Activated T-cell treated with anti-CD3 and anti-CD28 coated beads, Interleukin-2, amount 50 U/mL, for 1 hour (primary cell): ENCODE results near the gene MEIOB.

Experiments used
- DNase-seq: peaks from one replicate; pipeline ENCODE4 v3.0.0-alpha.2; 2020

MEIOB gene

DNA sequence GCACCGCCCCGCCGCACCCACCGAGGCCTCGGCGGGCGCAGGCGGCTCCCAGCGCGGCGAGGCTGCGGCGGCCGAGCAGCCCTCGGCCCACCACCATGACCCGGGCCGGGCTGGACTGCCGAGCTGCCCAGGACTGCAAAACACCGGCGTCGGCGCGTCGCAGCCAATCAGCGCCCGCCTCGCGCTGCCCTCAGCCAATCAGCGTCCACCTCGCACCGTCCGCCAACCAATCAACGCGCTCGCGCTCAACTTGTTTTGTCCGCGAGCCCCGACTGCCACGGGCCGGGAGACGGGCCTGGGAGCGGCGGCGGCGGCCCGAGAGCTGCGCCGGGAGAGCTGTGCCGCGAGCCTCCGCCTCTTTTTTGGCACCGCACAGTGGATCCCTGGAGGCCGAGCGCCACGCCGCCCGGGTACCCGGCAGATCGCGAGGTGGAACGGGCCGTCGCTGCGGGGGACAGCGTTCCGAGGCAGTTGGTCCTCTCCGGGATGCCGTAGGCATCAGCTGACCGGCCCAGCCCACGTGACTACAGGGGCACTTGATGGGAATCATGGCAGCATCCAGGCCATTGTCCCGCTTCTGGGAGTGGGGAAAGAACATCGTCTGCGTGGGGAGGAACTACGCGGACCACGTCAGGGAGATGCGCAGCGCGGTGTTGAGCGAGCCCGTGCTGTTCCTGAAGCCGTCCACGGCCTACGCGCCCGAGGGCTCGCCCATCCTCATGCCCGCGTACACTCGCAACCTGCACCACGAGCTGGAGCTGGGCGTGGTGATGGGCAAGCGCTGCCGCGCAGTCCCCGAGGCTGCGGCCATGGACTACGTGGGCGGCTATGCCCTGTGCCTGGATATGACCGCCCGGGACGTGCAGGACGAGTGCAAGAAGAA, 45.0 kb downstream of the MEIOB start, which contains the start of the genes FAHD1 and HAGH:
Gene FAHD1 (plus strand): TSS at position 516 of the 883 bp plus-strand sequence. CDS start 33 bp downstream, at position 549.
Gene HAGH (minus strand): TSS at position 135 of the 883 bp plus-strand sequence. CDS start 38 bp downstream, at position 97.
- DNase-seq = peak; percentile 94

DNA sequence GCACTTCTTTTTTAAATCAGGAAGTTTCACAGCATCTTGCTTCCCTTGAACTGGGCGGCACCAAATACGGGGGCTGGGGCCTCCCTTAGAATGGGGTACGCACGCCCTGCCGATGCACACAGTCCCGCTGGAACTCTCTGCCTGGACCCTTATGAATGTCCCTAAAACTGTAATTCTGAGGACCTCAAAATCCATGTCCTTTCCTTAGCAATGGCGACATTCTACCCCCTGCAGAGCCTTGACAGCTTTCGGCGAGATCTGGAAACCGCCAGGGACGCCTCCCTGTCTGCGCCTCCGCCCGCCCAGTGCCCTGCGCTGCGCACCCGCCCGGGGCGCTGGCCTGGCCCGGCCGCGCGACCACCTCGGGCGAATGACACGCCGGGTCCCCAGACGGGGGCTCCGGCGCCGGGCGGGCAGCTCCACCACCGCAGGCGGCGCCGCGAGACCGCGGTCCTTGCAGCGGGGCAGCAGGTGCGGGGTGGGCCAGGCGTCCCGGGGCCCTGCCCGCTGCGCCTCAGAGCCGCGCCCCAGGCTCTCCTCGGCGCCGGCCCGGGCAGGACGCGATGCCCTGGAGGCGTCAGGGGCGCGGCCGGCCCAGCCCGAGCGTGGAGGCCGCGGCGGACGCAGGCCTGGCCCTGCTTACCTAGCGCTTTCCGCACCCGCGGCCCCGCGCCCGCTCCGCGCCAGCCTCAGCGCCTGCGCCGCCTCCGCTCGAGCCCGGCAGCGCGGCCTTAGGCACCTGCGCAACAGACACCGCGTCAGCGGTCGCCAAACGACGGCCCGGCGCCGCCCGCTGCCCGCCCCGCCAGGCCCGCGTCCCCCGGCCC, 45.9 kb downstream of the MEIOB start:
- no peak for DNase-seq

DNA sequence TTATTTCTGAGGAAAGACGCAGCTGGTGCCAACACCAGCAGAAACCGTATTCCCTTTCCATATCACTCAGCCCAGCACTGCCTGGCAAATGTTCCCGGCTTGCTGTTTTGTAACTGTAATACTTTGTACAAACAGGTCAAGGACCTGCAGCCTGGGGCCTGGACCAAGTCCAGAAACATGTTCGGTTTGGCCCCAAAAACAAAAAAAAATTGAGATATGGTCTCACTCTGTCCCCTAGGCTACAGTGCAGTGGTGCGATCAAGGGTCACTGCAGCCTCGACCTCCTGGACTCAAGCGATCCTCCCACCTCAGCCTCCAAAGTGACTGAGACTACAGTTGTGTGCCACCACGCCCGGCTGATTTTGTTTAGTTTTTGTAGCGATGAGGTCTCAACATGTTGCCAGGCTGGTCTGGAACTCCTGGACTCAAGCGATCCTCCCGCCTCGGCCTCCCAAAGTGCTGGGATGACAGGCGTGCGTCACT, 46.5 kb downstream of the MEIOB start:
- no peak for DNase-seq

DNA sequence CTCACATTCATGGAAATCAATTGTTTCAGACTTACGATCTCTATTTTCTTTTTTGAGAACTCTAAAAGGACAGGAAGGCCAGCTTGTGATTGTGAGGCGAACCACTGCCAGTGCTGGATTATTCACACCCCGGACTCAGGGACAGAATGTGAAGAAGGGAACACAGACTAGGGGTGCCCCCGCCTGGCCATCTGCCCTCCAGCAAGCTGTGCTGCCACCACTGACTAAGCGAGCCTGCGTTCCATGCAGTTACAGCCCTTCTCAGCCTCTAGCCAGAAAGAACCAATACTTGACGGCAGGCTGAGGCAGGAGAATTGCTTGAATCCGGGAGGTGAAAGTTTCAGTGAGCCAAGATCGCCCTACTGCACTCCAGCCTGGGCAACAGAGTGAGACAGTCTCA, 48.1 kb downstream of the MEIOB start:
- DNase-seq = no peak

DNA sequence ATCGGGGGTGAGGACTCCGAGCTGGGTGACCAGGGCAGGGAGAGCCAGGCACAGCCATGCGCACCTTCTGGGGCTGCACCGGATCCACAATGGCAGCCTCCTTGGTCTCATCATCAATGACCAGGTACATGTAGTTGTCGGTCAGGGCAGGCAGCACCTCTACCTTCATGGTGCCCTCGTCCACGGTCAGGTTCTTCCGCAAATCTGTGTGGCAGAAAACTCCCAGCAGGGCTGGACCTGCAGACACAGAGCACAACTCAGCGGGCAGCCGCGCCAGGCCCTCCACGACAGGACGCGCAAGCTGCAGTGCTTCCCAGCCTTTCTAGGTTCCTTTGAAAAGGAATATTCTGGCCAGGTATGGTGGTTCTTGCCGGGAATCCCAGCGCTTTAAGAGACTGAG, 49.2 kb downstream of the MEIOB start:
- DNase-seq = no peak

DNA sequence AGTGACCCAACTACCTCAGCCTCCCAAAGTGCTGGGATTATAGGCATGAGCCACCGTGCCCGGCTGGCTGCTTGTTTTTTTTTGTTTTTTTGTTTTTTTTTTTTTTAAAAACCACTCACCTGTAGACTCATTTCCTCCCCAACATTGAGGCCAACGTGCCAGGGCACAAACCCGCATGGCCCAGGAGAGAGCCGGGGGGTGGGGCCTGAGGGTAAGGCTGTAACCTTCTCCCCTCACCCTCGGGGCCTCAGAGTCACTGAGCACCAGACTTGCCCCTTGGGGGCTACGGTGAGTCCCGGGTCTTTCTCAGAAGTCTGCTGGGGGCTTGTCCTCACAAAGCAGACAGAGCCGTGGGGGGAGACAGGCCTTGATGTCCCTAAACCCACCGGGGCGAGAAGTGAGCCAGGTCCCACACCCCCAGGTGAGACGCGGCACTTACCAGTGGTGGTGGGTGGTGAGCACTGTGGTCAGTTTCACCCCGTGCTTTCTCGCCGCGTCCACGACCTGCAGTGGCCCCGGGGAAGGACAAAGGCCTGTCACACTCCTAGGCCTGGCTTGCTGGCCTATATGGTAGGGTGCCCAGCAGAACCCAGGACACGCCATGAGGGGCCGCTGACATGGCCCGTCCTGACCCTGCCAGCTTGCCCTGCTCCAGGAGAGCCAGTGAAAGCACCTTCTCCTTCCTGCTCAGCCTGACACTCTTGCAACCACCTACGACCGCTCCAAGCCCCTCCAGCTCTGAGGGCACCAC, 49.9 kb downstream of the MEIOB start:
- no peak for DNase-seq

DNA sequence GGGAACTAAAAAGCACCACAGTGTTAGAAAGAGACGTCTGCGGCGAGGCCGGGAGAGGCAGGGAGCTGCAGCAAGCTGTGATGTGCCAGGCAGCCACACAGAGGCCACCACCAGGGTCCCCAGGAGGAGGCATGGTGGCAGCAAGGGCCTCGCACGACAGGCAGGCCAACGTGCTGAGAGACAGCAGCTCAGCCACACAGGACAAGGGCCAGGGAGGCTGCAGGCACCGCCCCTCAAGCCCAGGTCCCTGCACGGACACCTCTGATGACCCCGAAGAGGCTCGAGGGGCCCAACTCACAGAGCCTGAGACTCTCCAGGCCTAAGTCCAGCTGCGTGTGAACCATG, 51.0 kb downstream of the MEIOB start:
- no peak for DNase-seq

DNA sequence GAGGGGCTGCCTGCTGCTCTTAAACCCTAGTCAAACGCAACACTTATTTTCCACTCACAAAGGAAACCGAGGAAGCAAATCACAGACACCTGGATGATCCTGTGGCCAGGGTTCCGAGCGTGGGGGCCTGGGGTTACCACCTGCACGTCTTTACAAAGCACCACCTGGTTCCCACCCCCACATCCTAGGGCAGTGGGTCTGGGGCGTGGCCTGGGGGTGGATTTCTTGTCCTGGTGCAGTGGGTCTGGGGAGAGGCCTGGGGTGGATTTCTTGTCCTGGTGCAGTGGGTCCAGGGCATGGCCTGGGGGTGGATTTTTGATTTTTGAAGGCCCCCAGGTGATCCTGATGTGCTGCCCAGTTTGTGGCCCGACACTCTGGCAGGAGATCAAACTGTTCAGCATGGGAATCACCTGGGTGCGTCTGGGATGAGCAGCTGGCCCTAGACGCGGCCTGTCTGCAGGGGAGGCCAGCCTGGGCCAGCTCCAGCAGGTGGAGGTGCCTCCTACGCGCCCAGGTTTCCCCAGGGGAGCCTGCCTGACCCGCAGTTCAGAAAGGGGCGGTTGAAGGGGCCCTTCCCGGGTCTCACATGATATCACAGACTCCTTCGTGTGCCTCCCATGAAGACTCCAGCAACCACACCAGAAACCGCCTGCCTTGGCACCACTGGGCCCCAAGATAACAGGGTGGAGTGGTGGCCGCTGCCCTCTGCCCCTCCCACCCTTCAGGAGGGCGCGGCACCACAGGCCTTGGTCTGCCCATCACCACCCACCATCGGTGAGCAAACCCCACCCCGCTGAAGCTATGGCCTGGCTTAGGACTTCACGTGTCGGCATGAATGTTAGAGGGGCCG, 51.6 kb downstream of the MEIOB start:
- DNase-seq = no peak

DNA sequence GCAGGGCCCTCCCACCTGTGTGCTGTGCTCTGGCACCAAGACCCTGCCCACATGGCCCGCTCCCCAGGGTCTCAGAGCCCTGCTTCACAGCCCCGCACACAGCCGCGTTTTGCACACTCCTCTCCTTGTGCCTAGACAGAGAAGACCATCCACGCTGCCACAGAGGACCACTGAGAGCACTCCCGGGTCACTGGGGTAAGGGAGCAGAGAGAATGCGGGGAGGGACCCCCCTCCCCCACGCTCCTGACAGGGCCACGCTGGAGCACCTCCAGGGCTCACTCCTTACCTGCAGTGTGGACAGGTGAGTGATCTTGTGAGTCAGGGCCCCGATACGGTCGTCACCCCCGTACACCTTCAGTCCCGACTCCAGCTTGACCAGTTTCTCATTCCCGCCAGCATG, 52.4 kb downstream of the MEIOB start:
- no peak for DNase-seq

DNA sequence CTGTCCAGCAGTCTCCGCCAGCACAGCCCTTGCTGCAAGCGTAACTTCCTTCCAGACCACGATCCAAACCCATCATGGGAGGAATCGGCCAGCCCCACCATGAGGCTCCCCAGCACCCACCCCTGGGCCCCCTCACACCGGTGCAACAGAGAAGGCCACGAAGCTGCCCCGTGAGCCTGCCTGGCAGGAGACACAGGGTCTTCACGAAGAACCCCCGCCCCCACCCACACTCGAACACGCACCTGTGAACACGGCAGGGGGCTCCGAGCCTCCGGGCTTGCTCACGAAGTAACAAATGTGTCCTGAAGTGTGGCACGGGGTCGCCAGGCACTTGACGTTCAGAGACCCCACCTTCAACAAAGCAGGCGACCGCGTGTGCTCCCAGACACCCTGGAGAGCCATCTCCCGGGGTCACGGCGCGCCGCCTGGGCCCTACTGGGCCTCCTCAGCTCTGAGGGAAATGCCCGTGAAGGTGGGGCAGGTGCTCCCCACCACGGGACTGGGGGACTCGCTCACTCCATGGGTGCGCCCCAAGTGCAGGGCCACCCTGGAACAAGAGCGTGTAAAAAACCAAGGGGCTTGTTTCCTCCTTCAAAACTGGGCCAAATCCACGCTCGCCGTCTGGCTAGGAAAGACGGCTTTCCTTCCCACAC, 53.0 kb downstream of the MEIOB start:
- DNase-seq = no peak

DNA sequence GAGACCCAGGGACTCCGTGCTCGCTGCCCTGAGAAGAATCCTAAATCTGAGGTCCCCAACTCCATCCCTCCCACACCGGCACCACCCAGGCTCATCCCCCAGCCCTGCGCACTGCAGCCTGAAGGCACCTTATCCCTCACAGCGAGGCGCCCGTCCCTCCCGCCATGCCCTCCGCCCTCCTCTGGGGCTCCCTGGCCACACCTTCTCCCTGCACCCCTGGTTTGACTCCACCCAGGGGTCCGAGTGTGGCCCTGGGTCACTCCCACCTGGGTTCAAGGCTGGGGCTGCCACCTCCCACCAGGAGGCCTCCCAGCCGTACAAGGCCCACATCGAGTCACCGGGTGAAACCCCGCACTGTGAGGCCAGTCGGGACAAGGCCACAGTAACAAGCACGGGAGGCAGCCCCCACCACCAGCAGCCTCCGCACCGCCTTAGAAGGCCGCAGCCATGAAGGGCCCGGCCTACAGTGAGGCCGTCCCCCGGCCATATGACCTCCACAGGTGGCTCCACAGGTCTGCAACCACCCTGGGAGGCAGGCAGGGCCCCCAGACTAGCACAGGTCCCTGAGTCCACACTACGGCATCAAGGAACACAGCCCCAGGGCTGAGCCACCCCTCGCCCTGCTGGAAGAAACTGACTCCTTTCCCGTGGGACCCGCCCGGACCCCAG, 53.6 kb downstream of the MEIOB start:
- no peak for DNase-seq

DNA sequence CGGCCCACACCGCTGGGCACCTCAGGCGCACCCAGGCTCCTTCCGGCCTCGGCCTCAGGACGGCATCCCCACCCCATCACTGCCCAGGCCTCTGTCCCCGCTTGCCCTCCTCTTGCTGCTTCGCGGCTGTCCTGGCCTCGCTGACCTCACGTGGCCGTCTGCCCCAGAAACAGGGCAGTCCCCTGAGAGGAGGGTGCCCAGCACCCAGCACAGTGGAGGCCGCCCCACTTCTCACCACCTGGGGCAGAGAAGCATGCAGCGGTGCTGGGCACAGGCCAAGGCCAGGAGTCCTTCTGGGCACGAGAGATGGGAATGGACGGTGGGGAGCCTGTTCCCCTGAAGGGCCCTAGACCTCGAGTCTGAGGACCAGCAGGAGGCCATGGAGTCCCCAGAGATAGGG, 54.2 kb downstream of the MEIOB start:
- DNase-seq = no peak

DNA sequence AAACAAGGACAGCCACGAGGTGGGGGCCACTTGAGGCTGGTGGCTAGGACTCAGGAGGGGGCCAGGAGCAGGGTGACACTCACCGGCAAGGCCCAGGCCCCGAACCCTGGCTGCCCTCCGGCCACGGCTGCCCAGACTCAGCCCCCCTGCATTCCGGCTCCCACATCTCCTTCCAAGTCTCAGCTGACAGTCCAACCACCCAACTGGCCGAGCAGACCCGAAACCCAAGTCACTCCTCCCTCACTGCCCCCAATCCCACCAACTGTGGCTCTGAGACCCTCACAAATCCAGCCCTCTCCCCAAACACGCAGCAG, 54.7 kb downstream of the MEIOB start:
- no peak for DNase-seq

DNA sequence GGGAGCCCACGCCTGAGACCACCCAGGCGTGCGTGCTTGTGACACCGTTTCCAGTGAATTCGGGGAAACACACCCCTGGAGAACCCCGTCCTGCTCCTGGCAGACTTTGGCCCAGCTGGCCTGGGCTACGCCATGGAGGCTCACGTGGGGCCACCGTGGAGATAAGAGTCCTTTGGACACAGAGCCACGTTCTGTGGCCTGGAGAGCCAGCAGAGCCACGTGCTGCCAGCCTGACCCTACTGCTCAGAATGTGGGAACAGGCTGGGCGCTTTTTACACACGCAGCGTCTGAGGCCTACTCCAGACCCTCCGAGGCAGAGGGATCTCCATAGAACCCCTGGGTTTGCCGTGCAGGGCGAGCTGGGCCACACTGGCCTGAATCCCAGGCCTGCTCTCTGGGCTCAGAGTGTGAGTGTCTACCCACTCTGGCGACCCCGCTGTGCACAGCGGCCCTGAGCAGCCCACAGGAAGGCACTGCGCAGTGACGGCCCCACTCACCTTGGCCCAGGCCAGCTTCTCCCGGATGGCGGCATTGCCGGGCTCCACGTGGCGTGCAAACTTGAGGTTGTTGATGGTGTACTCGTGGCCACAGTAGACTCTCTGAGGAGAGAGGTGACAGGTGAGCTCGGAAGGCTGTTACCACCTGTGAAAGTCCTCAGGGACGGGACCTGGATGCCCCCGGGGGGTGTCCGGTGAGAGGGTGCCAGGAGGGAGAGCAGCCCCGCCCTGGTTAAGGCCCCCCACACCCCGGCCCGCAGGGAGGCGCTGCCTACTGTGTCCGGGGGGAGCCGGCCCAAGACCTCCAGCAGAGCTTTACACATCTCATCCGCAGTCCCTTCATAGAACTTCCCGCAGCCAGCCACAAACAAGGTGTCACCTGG, 55.3 kb downstream of the MEIOB start:
- no peak for DNase-seq

DNA sequence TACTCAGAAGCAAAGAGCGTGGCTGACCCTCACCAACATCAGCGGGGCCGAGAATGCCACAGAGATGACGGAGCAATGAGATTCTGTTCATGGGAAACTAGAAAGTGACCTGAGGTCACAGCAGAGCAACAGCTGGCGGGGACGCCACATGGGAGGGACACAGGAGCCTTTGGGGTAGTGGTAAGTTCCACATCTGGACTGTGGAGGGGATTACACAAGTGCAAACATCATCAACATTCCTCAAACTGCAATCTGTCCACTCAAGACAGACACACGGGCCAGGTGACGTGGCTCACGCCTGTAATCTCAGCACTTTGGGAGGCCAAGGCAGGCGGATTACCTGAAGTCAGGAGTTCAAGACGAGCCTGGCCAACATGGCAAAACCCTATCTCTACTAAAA, 56.5 kb downstream of the MEIOB start:
- DNase-seq = no peak

DNA sequence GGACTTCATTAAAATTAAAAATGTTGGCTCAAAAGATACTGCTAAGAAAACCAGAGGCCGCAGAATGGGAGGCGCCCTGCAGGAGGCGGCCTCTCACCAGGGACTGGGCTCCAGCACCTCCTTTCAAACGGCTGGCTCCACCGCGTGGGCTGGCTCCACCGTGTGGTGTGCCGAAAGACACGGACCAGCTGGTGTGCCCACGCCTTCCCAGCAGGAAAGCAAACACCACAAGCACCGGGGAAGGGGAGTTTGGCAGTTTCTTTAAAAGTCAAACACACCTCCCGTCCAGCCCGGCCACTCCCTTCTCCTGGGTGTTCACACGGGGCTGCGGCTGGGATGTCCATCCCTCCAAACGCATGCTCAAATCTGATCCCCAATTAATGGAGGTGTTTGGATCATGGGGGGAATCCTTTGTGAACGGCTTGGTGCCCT, 59.2 kb downstream of the MEIOB start:
- peak; percentile 57 for DNase-seq

DNA sequence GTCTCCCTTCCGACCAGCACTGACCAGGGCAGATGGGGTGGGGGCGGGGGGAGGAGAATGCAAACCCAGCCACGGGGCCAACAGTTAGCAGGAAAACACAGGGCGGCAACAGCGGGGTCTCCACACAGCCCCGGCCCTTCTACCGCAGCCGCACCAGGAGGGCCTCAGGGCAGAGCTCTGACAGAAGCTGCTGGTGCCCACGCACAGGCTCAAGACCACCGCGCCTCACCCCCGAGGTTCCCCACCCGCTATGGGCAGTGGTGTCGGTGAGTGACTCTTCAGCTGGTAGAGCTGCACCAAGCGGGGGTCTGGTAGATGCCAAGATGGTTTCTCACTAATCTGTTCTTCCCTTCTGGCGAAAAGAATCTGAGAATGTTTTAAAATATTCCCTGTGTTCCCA, 61.4 kb downstream of the MEIOB start:
- no peak for DNase-seq

DNA sequence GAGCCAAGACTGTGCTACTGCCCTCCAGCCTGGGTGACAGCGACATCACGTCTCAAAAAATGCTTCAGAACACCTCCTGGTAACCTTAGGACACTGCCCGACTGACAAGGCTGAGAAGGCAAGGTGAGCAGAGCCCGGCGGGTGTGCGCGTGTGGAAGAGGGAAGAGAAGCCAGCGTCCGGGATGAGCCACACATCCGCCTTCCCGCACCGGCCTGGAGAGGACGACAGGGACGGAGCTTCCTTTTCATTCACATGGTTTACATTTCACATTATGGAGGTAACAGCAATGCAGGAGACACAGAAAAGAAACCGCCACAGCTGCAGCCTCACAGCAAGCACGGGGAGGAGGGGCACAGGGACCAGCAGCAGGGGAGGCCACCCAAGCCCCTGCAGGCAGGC, 61.9 kb downstream of the MEIOB start:
- DNase-seq = no peak

DNA sequence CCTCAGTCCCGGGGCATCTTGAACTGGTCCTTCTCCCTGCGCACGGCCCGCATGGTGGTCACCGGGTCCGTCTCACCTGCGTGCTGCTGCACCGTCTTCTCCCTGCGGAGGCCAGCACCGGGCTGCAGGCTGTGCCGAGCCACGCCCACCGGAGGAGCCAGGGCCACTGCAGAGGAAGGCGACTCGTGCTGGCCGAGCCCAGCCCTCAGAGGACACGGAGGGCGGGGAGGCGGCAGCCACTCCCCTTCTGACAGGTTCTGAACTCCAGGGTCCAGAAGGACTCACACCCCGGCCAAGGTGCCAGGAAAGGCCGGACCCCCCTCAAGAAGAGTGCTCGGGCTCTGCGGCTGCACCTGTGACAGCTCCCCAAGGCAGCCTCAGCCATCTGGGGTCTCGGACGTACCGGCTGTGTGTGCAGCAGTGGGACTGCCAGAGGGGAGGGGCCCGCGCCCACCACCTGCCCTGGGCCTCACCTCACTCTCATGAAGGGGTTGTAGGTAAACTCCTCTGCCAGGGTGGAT, 62.6 kb downstream of the MEIOB start:
- no peak for DNase-seq

DNA sequence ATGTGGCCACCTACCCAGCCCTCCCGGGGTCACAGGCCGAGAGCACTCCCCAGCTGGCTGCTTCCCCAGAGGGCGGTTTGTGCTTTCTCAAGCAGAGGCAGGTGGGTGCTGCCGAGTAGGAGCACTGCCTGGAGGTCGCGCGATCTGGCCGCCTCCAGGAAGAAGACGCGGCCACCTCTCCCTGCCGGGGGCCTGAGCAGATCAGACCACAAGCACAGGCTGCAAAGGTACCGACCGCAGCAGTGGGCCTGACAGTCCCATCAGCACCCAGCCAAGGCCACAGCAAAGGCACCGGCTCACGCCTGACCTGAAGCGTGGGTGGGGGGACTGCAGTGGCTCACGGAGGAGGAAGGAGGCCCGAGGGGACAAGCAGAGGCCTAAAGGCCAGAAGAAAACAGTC, 63.3 kb downstream of the MEIOB start:
- no peak for DNase-seq
